Stimulated activated CD4-positive, alpha-beta T cell treated with anti-CD3 and anti-CD28 coated beads, Interleukin-1b, Interleukin-23, amount 100 ng/mL, for 1 hour (primary cell): ENCODE measurements around the gene PRADC1.

Source experiments
- DNase-seq, 2 donors: peaks; one replicate each; pipeline ENCODE4 v3.0.0-alpha.2; 2020; ENCODE audit warnings: low read depth in 2 of 2

The PRADC1 gene

GRCh38 chr2:73258913-73259215 is 25.8 kb upstream of the PRADC1 start:
- no peak for DNase-seq

DNA sequence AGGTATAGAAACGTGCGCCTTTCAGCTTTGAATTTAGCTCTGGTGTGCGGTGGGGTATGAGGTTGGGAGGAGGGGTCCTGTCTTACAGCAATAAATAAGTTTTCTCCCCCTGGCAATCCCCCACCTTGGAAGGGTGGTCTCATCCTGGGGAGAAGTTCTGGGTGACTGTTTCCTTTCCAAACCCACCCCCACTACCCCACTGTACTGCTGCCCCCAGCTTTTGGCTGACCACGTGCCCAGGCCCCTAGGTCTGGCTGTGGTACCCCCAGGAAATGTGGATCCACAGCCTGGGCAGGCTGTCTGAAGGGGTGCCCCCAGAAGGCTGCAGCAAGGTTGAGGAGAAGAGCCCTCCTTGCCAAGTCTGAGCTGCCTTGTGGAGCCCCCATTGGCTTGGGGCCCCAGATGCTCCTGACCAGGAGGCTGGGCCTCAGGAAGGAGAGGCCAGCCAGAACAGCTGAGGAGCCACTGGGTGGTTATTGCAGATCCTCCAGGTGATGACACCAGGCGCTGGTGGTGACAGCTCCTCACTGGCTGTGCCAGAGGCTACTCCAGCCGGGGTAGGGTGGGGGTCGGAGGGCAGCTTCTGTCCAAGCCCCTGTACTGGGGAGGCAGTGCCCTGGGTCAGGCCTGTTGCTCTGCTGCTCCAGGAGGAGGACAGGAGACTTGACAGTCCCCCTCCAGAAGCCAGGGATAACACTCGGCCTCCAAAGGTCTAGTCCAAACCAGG is 25.3 kb upstream of the PRADC1 start:
- no peak for DNase-seq

DNA sequence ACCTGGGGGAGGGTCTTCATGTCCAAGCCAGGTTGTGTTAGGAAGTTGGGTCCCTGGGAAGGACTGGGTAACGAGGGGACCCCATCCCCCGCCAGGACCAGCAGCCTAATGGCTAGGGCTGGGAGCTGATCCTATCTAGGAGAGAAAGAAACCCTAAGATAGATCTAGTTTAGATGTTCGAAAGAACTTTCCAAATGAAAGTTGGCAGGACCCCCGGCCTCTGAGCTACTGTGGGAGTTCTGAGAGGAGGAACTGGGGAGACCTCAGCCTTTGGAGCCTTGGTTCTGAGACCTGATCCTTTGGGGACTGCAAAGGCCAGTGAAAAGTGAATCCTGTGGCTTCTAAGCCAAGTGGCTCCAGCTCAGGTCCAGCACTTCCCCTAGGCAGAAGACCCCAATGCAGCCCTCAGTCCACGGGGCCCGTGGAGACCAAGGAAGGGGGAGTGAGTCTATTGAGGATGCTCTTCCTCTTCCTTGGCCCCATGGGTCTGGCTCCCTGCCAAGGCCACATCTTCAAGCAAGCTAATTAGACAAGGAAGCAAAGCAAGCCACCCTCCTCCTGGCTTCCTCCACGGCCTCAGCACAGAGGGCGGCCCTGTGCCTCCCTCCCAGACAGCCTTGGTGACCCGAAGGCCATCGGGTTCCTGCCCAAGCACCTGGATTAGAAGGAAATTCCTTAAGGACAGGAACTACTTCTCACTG is 24.5 kb upstream of the PRADC1 start:
- no peak for DNase-seq

DNA sequence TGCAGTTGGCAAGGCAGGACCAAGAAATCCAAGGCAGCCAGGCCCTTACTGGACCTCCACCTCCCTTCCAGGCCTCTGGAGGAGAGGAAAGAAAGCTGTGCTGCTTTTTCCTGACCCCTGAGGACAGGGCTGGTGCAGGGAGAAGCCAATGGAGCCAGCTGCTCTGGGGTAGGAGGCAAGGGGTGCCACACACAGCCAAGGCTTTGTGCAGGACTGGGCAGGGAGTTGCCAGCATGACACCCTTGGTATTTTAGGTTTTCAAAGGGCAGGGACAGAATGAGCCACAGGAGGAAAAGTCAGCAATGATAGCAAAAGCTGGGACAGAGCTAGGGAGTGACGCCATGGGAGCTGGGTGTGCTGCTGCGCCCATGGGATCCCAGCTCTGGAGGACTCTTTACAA is 24.0 kb upstream of the PRADC1 start:
- no peak for DNase-seq

DNA sequence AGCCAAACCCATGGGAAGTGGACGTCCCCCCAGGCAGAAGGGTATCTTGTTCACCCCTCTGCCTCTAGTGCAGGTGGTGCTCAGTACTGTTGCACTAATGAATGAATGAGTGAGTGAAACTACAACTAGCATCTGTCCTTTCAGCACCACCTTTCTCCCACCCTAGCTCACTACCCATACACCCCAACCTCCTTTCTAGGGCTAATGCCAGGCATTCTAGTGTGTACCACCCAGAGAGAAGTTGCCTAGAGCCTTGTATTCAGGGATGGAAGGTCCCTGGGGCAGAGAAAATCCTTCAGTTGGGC is 23.5 kb upstream of the PRADC1 start:
- no peak for DNase-seq

DNA sequence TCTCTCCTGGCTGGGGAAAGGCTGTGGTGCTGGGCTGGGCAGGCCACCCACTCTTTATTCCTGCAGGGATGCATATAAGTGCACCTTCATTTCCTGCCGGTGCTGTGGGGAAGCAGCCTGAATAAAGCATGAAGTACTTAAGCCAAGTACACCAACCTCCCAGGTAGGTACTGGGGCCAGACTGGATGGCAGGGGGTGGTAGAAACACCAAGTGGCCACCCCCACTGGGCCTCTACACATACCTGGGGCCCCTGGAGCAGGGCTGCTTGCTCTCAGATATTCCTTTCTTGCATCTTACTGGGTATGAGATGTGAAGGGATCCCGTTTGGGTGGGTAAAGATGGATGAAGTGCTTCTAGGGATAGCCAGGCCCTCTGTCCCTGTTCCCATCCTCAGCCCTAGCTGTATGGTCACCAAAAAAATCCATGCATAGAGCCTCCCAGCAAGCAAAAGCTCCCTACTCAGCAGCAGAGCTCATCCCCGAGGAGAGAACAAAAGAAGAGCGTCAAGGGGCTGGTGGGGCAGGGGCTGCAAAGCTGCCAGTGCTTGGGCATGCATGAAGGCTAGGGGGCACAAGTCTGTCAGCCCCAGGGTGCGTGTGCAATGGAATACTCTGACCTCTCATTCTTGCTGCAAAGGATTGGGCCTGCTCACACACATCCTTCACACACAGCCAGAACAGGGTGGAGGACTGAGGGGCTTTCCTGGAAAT is 23.0 kb upstream of the PRADC1 start:
- DNase-seq = no peak

GRCh38 chr2:73255007-73255644 is 22.1 kb upstream of the PRADC1 start:
- DNase-seq = no peak

GRCh38 chr2:73254343-73255006 is 21.4 kb upstream of the PRADC1 start:
- DNase-seq = no peak

DNA sequence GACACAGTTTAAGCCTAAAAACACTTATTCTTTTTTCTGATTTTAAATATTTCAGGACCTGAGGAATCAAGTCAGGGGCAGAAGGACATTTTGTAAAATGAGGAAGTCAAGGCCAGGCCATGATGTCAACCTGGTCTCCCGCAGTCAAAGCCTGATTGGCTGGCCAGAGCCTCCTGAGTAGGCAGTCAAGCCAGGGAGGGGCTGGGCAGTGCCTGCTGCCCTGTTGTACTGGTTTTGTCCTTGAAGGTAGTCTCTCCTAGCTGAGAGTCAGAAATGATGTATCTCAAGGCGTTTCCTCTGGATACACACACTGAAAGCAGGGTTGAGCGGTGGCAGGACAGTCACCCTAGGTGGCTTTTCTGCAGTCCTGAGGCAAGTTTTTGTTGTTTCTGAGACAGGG is 20.9 kb upstream of the PRADC1 start:
- no peak for DNase-seq

DNA sequence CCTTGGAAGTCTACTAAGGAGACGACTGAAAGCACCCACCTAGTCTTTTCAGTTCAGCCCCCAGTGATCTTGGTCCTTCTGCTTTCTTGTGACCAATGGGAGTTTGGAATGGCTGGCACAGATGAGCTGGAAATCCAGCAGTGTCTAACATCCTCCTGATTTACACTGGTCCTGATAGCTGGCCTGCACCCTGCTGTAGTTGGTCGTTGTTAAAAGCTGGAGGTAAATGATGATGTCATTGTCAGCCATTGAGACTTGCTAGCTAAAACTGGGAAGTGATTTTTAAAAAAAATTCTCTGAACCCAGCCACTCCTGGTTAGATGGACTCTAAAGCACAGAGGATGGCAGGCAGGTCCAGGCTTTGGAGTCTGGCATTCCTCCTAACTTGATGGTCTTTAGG is 20.4 kb upstream of the PRADC1 start:
- no peak for DNase-seq

GRCh38 chr2:73252238-73253027 is 19.4 kb upstream of the PRADC1 start:
- no peak for DNase-seq

DNA sequence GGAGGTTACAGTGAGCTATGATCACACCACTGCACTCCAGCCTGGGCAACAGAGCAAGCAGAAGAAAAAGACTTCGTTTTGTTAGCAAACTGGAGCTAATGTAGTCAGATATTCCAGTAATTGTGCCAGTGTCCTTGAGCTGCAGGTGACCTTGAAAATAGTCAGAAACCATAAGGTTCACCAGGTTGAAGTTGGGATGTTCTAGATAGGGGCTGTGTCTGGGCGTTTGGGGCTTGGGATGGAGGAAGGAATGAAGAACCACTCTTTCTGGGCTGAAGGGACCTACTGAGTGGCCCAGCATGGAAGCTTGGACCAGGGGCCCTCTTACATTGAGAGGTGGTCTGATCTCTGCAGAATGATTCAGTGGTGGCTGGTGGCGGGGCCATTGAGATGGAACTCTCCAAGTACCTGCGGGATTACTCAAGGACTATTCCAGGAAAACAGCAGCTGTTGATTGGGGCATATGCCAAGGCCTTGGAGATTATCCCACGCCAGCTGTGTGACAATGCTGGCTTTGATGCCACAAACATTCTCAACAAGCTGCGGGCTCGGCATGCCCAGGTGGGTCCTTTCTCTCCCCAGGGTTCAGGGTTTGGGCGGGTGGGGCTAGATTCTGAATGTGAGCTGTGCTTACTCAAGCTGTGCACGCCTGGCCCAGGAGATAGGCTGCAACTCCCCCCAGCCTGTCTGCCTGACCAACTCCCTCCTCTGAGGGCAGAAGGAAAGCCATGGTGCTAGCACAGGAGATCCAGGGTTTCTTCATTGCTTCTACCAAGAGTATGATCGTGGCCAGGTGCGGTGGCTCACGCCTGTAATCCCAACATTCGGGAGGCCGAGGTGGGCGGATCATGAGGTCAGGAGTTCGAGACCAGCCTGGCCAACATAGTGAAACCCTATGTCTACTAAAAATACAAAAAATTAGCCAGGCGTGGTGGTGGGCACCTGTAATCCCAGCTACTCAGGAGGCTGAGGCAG is 18.1 kb upstream of the PRADC1 start:
- DNase-seq = no peak

- no peak for DNase-seq
These were observed 16.6 kb upstream of the PRADC1 start for GRCh38 chr2:73249636-73250035.

DNA sequence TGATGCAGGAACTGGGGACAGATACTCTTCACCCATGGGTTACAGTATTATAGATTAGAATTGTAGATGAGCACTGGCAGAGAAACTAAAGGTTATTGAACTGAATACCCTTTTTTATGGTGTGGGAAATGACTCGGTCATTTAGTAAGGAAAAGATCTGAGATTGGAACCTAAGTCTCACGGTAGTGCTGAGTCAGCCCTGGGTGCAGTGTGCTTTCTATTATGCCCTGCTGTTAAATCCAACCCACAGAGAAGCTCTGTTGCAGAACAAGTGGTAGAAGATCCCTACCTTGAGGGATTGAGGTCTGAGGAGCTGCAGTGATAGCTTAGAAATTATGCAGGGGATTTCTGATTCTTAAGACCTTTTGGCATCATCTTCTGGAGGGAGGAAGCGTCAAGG is 13.8 kb upstream of the PRADC1 start:
- no peak for DNase-seq

- DNase-seq = no peak
These were observed 11.5 kb upstream of the PRADC1 start for GRCh38 chr2:73244580-73244979.

GRCh38 chr2:73243884-73244570 is 11.0 kb upstream of the PRADC1 start:
- no peak for DNase-seq

DNA sequence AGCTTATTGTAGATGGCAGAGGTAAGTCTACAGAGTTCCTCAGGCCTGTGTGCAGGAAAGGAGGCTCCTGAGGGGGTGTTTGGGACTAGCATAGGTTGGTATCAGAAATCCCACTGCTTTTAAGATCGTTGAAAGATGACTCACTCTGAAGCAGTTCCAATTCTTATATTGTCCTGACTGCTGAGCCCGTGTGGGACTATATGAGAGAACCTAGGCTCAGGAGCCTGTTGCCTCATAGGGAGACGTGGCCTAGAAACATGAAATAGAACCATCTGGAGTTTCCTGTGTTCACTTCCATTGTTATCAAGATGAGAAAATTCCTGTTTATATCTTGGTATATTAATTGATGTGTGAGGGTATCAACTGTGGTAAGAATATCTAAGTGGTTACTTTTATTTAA is 6.7 kb upstream of the PRADC1 start:
- DNase-seq = no peak

DNA sequence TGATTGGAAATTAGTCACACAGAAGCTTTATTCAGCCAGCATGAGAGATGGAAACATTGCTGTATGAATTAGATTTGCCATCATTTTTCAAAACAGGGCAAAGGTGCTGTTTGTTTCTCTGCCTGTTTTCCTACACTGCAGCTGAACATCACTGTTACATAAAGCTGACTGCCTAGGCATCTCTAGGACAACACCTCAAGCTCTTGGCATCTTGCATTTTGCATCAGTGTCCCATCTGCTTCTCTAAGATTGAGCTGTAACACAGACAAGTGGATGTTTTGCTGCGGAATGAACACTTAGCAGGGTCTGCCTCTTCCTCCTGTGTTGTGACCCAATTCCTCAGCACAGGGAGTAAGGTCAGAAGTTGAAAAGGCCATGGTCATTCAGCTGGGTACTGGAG is 5.9 kb upstream of the PRADC1 start:
- DNase-seq = no peak

- no peak for DNase-seq
These were observed 5.1 kb upstream of the PRADC1 start for GRCh38 chr2:73238149-73238548.

DNA sequence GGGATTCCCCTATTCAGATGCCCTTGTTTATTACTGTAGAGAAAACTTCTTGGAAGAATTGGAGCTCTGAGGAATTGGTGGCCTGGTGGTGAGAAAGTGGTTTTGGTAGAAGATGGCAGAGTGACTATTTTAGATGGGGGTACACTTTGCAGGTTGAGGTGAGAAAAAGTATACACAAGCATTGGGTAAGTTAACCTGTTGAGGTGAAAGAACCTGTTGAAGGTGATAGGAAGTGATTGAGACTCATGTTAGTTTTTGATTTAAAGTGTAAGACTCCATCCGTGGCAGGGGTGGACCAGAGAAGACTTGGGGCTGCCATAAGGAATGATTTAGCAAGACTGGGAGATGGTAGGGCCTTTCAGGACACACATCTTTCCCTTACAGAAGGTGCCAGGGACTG is 4.1 kb upstream of the PRADC1 start:
- no peak for DNase-seq
